HCT116 (cell line): ENCODE measurements around the gene NSG1. TPM values are rescaled to one million over a fixed set of nuclear protein-coding genes. Genes with fewer than 3 reads are reported as not detected.

ENCODE experiments used
- ATAC-seq: fragments of 200-7000 bp; cut with Tn5 transposase; 2 replicates; pipeline ENCODE4 v1.9.1; 2020; ENCODE audit warnings: mild to moderate bottlenecking, moderate library complexity
- BruUV-seq: library from RNA; stranded (reverse); fragments of 400-500 nt; replicated peaks from 2 replicates; lab custom pipeline; 2021; lab: Mats Ljungman, UMichigan
- CTCF ChIA-PET: fragments of 300-600 bp; sonication (Branson Sonifier 250); formaldehyde crosslinking; loops from one replicate; lab custom pipeline; 2021; ENCODE audit warnings: antibody characterized with exemption; lab: Charles Lee
- POLR2A ChIA-PET: fragments of 300-600, 350-600 bp; sonication (Branson Sonifier 250); formaldehyde crosslinking; loops from one replicate; lab custom pipeline; 2021; ENCODE audit warnings: antibody characterized with exemption; lab: Charles Lee
- RAD21 ChIA-PET, 2 experiments: fragments of 300-600 bp; sonication (Branson Sonifier 250); formaldehyde crosslinking; loops; one replicate each; lab custom pipeline; 2023; ENCODE audit warnings: low total read pairs in 2 of 2; ENCODE audit not compliant: uncharacterized antibody in 2 of 2, unreplicated experiment in 2 of 2, low non-redundant PET in 1 of 2; lab: Charles Lee
- DNase-seq: peaks from one replicate; pipeline ENCODE4 v3.0.0-alpha.2; 2010; ENCODE audit warnings: low read depth, low spot score
- H2AFZ ChIP-seq: fragments of 200-600 bp; shearing (Covaris generic), sonication (generic); 2 replicates; pipeline ENCODE4 v1.6.1; 2017; ENCODE audit warnings: low read depth, mixed run types, mixed read lengths, antibody characterized with exemption, low read length; ENCODE audit not compliant: poor library complexity, severe bottlenecking
- H3K27ac ChIP-seq: 2 replicates; pipeline ENCODE4 v1.5.1; 2012; ENCODE audit warnings: low read depth, low read length
- H3K27me3 ChIP-seq: fragments of 200-600 bp; sonication (generic); 2 replicates; pipeline ENCODE4 v1.6.1; 2016; ENCODE audit warnings: mixed run types, low read length, mixed read lengths; ENCODE audit not compliant: insufficient read depth
- H3K36me3 ChIP-seq, 2 experiments: fragments of 200-500 bp in 1 of 2; fragments of 200-600 bp in 1 of 2; sonication (Bioruptor generic) in 1 of 2; sonication (generic) in 1 of 2; 2 replicates each; pipeline versions ENCODE4 v1.5.1 to v1.6.1; 2014 to 2016; ENCODE audit warnings: low read length in 2 of 2, inconsistent platforms in 1 of 2, mixed read lengths in 1 of 2, mixed run types in 1 of 2; ENCODE audit not compliant: insufficient read depth in 2 of 2, control insufficient read depth in 1 of 2
- H3K4me1 ChIP-seq, 2 experiments: fragments of 200-600 bp in 1 of 2; sonication (generic) in 1 of 2; 2 replicates each; pipeline versions ENCODE4 v1.5.1 to v1.6.1; 2012 to 2017; ENCODE audit warnings: low read length in 2 of 2, inconsistent platforms in 1 of 2, mild to moderate bottlenecking in 1 of 2, mixed read lengths in 1 of 2, mixed run types in 1 of 2, moderate library complexity in 1 of 2; ENCODE audit not compliant: insufficient read depth in 2 of 2, control insufficient read depth in 1 of 2
- H3K4me2 ChIP-seq: fragments of 200-600 bp; sonication (generic); 2 replicates; pipeline ENCODE4 v1.6.1; 2017; ENCODE audit warnings: mixed run types, low read length, mixed read lengths
- H3K4me3 ChIP-seq, 2 experiments: fragments of 200-600 bp in 1 of 2; sonication (generic) in 1 of 2; replicated peaks in 1 of 2; 2 replicates each; pipeline ENCODE4 v1.5.1; 2011 to 2016; ENCODE audit warnings: low read length in 2 of 2, control low read depth in 1 of 2, low read depth in 1 of 2, mild to moderate bottlenecking in 1 of 2, mixed read lengths in 1 of 2, mixed run types in 1 of 2
- H3K79me2 ChIP-seq: fragments of 200-600 bp; sonication (generic); 2 replicates; pipeline ENCODE4 v1.6.1; 2017; ENCODE audit warnings: mild to moderate bottlenecking, mixed run types, low read length, moderate library complexity, mixed read lengths; ENCODE audit not compliant: insufficient read depth
- H3K9ac ChIP-seq: fragments of 200-600 bp; sonication (generic); 2 replicates; pipeline ENCODE4 v1.6.1; 2016; ENCODE audit warnings: low read length, mixed read lengths
- H3K9me2 ChIP-seq: fragments of 200-600 bp; sonication (generic), shearing (Covaris generic); 2 replicates; pipeline ENCODE4 v1.6.1; 2017; ENCODE audit warnings: mixed run types, mild to moderate bottlenecking, moderate library complexity; ENCODE audit not compliant: insufficient read depth
- H3K9me3 ChIP-seq, 2 experiments: fragments of 200-500 bp in 1 of 2; fragments of 200-600 bp in 1 of 2; sonication (Bioruptor generic) in 1 of 2; sonication (generic) in 1 of 2; 2 replicates each; pipeline ENCODE4 v1.6.1; 2014 to 2017; ENCODE audit warnings: low read length in 2 of 2, mixed read lengths in 2 of 2, inconsistent platforms in 1 of 2, low read depth in 1 of 2, mild to moderate bottlenecking in 1 of 2, mixed run types in 1 of 2, moderate library complexity in 1 of 2; ENCODE audit not compliant: control insufficient read depth in 1 of 2, insufficient read depth in 1 of 2
- H4K20me1 ChIP-seq: fragments of 200-600 bp; sonication (generic), shearing (Covaris generic); 2 replicates; pipeline ENCODE4 v1.6.1; 2017; ENCODE audit warnings: mixed run types, mild to moderate bottlenecking, moderate library complexity; ENCODE audit not compliant: insufficient read depth
- ATF3 ChIP-seq: IDR thresholded peaks from 2 replicates; pipeline ENCODE4 v1.6.1; 2012
- CBX3 ChIP-seq: IDR thresholded peaks from 2 replicates; pipeline ENCODE4 v1.6.1; 2012; ENCODE audit warnings: low read depth
- CEBPB ChIP-seq: IDR thresholded peaks from 2 replicates; pipeline ENCODE4 v1.6.1; 2012; ENCODE audit warnings: low read depth
- EGR1 ChIP-seq: IDR thresholded peaks from 2 replicates; pipeline ENCODE4 v1.6.1; 2012; ENCODE audit warnings: low read depth
- ELF1 ChIP-seq: IDR thresholded peaks from 2 replicates; pipeline ENCODE4 v1.6.1; 2012; ENCODE audit warnings: low read depth, borderline replicate concordance
- EZH2phosphoT487 ChIP-seq: fragments of 200-600 bp; IDR thresholded peaks from 2 replicates; pipeline ENCODE4 v1.6.1; 2018; ENCODE audit warnings: antibody characterized with exemption, borderline replicate concordance
- JUND ChIP-seq: IDR thresholded peaks from 2 replicates; pipeline ENCODE4 v1.6.1; 2012
- RAD21 ChIP-seq: IDR thresholded peaks from 2 replicates; pipeline ENCODE4 v1.6.1; 2012; ENCODE audit warnings: low read depth, mild to moderate bottlenecking
- TCF7L2 ChIP-seq: IDR thresholded peaks from 2 replicates; pipeline ENCODE4 v1.7.0; 2011; ENCODE audit warnings: borderline replicate concordance, inconsistent platforms; ENCODE audit not compliant: insufficient read depth, insufficient read length; ENCODE audit errors: extremely low read depth
- ZFX ChIP-seq: fragments of 450-650 bp; IDR thresholded peaks from 2 replicates; pipeline ENCODE4 v1.6.1; 2017
- ZNF274 ChIP-seq: fragments of 200-500 bp; sonication (Bioruptor generic); IDR thresholded peaks from 2 replicates; pipeline ENCODE4 v1.6.1; 2014; ENCODE audit warnings: mild to moderate bottlenecking, low read depth, low read length, inconsistent platforms
- intact Hi-C: fragments of 100-400 bp; cut with micrococcal nuclease; formaldehyde crosslinking; loops from 2 replicates; pipeline ENCODE4 v1.10.0; 2022
- total RNA-seq: library from RNA; stranded (reverse); gene quantifications from one replicate; pipeline ENCODE4 v1.2.1, GENCODE V29; 2021; ENCODE audit not compliant: unreplicated experiment

The NSG1 gene
- total RNA-seq, 1 experiment from 2014 or later = 0.12 TPM

GRCh38 chr4:4405358-4405962 lies 18.6 kb downstream of the NSG1 start:
- ATAC-seq (no peak), DNase-seq (no peak)
- Histone ChIP-seq H3K4me2 (no peak overlapping the region), H3K79me2 (no peaks in the 10 kb centered on the region), H3K9ac (no peak overlapping the region), H2AFZ (no peak overlapping the region), H3K9me2 (no peaks in the 10 kb centered on the region), H3K9me3 (no peaks in the 10 kb centered on the region), H3K4me3 (no peak overlapping the region), H3K4me1 (peaks cover 11 to 14% of the 10 kb centered on the region in 2 experiments), H3K27ac (no peak overlapping the region), H3K36me3 (no peaks in the 10 kb centered on the region), H3K27me3 (no peaks in the 10 kb centered on the region), H4K20me1 (no peaks in the 10 kb centered on the region)
- intact Hi-C loops = no loop called here
- TF ChIP-seq JUND (no peak), CEBPB (no peak), RAD21 (no peak), ELF1 (no peak), ZNF274 (no peak), CBX3 (no peak), EGR1 (no peak), ATF3 (no peak)
- ChIA-PET RAD21 (no interaction called here), POLR2A (no interaction called here), CTCF (no interaction called here)
- no TSS peak for BruUV-seq

GRCh38 chr4:4406455-4407298 lies 19.8 kb downstream of the NSG1 start:
- DNase-seq (no peak), ATAC-seq (no peak)
- intact Hi-C loops = no loop called here
- TF ChIP-seq EZH2phosphoT487 (no peak), TCF7L2 (no peak), ATF3 (no peak), ZFX (no peak)
- peaks cover 11 to 14% of the 10 kb centered on the region in 2 experiments for H3K4me1 ChIP-seq
- no peaks in the 10 kb centered on the region for H3K27me3 ChIP-seq
- H3K4me2 ChIP-seq = no peak overlapping the region
- RAD21 ChIA-PET = no interaction called here
- no peak overlapping the region for H3K4me3 ChIP-seq
- H2AFZ ChIP-seq = no peak overlapping the region
- H3K9ac ChIP-seq = no peak overlapping the region
- H3K9me3 ChIP-seq = no peaks in the 10 kb centered on the region
- BruUV-seq = no TSS peak
- H4K20me1 ChIP-seq = no peaks in the 10 kb centered on the region
- CTCF ChIA-PET = no interaction called here
- H3K27ac ChIP-seq = no peak overlapping the region
- H3K79me2 ChIP-seq = no peaks in the 10 kb centered on the region
- no peaks in the 10 kb centered on the region for H3K36me3 ChIP-seq
- H3K9me2 ChIP-seq = no peaks in the 10 kb centered on the region
- POLR2A ChIA-PET = no interaction called here
